HPDE6-E6E7 (cell line): Measurements from ENCODE around the gene FGGY.
"Not testable (repeated sequence)": the region's sequence is repeated elsewhere in the genome, so short reads cannot be mapped to it uniquely, and the experiment has no call there.

Experiments used
- DNase-seq: peaks from one replicate; pipeline ENCODE4 v3.0.0; 2011; ENCODE audit warnings: missing footprints; ENCODE audit errors: extremely low spot score

The FGGY gene

GRCh38 chr1:59699227-59699847 lies 402.4 kb downstream of the FGGY start:
- DNase-seq, result peak; percentile 42

- DNase-seq, result no peak
Observed at GRCh38 chr1:59701376-59701775, 404.5 kb downstream of the FGGY start.

- no peak for DNase-seq
Observed at GRCh38 chr1:59703226-59703917, 406.5 kb downstream of the FGGY start.

GRCh38 chr1:59703918-59704378 lies 407.1 kb downstream of the FGGY start:
- no peak for DNase-seq

- no peak for DNase-seq
Observed at GRCh38 chr1:59704716-59705115, 407.8 kb downstream of the FGGY start.

GRCh38 chr1:59705466-59706302 lies 408.8 kb downstream of the FGGY start:
- no peak for DNase-seq

- no peak for DNase-seq
Observed at GRCh38 chr1:59706303-59706599, 409.4 kb downstream of the FGGY start.

- peak; percentile 84 for DNase-seq
Observed at GRCh38 chr1:59707178-59707791, 410.4 kb downstream of the FGGY start.

GRCh38 chr1:59709333-59709732 lies 412.4 kb downstream of the FGGY start:
- no peak for DNase-seq

- DNase-seq, result not testable (repeated sequence)
Observed at GRCh38 chr1:59710920-59711319, 414.0 kb downstream of the FGGY start.

- DNase-seq, result no peak
Observed at GRCh38 chr1:59714219-59714618, 417.3 kb downstream of the FGGY start.

- DNase-seq, result no peak
Observed at GRCh38 chr1:59714966-59715365, 418.1 kb downstream of the FGGY start.

GRCh38 chr1:59716832-59717231 lies 419.9 kb downstream of the FGGY start:
- no peak for DNase-seq

GRCh38 chr1:59718064-59718988 lies 421.4 kb downstream of the FGGY start:
- no peak for DNase-seq

GRCh38 chr1:59718989-59719360 lies 422.1 kb downstream of the FGGY start:
- no peak for DNase-seq

- no peak for DNase-seq
Observed at GRCh38 chr1:59720326-59721115, 423.6 kb downstream of the FGGY start.

GRCh38 chr1:59730302-59730701 lies 433.4 kb downstream of the FGGY start:
- peak; percentile 82 for DNase-seq

GRCh38 chr1:59730759-59731478 lies 434.0 kb downstream of the FGGY start:
- DNase-seq, result peak; percentile 75

- no peak for DNase-seq
Observed at GRCh38 chr1:59731591-59731990, 434.7 kb downstream of the FGGY start.
